ENCODE data around the gene RFTN1.

Gene RFTN1

GRCh38 chr3:16380421-16380820 is 133.1 kb downstream of the RFTN1 start:
- DNase-seq (ENCODE audit: low read depth, low spot score), result no peak

DNA sequence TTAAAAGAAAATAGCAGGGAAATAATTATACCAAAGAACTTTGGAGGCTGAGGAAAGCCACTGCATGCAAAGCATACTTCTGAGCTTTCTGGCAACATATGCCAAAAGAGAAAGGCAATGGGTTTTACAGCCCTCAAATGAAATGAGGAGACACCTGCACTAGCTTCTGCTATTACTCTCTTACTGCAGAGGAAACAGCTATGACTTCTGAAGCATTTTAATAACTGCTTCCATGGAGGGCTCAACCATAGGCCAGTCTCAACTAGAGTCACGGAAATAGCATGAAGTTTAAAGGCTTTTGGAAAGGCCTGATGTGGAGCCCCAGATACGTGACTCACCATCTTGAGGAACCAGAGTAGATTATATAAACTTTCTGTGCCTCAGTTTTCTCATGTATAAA is 133.7 kb downstream of the RFTN1 start:
- no peak for DNase-seq (ENCODE audit: low read depth, low spot score)

DNA sequence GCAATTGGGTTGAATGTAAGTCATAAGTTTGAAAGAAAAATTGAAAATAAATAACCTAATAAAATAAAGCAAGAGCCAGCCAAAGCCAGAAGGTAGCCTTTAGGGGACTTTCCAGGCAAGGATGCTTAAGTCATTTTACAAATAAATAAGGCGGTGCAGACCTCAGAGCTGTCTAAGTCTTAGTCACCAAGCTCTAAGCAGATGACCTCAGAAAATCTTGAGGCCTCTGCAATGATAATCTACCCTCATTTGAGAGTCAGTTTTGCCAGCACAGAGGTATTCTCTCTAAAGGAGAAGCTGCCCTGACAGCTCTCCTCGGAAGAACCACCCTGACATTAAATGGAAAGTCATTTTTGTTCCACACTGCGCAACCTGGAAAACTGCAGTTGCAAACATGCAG is 134.6 kb downstream of the RFTN1 start:
- DNase-seq (ENCODE audit: low read depth, low spot score), result no peak

DNA sequence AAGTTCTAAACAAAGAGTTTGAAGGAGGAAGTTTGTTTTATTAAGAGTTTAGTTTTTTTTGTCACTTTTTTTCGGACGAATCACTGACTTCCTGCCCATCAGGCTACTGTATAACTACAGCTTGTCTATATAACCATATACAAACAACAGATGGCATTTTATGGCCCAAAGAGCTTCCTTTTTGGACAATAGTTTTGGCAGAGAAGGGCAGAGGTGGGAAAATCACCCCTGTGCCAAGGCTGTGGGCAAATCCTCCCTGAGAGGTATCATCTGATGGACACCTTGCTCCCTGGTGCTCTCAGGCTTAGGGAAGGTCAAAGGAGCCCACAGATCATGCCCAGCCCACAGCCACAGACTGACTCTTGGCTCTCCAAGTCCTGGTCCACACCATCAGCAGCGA is 135.1 kb downstream of the RFTN1 start:
- no peak for DNase-seq (ENCODE audit: low read depth, low spot score)

- DNase-seq (ENCODE audit: low read depth, low spot score), result no peak
Observed at GRCh38 chr3:16377847-16378302, 135.6 kb downstream of the RFTN1 start.

DNA sequence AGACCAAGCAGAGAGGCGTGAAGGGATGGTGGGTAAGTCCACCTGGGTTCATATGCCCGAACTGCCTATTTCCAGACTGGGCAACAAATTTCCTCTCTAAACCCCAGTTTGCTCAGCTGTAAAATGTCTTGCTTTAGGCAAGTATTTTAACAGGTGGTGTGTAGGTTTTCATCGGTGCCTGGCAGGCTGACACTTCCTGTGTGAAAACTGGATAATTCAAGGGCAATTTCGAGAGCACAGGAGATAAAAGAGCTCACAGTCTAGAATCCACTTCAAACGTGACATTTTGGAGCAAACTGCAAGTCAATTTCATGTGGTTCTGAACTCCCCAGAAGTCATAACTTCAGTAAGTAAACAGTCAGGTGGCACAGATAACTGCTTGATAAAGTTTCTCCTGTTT is 136.3 kb downstream of the RFTN1 start:
- no peak for DNase-seq (ENCODE audit: low read depth, low spot score)

DNA sequence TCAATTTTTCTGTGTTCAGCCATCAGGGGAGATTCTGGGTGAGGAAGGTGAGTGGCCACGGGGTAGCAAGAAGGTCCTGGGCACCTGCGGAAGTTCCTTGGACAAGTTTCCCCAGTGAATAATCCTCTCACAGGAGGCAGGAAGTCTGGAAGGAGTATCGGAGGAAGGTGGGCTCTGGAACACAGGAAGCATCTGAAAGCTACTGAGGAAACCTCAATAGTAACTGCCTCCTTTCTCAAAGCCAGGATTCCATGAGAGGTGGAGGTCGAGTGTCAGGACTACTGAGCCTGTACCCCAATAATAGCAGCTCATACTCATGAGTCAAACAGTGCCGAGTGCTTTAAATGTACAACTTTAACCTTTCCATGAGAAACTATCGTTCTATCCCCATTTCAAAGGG is 137.6 kb downstream of the RFTN1 start:
- DNase-seq (ENCODE audit: low read depth, low spot score), result no peak

DNA sequence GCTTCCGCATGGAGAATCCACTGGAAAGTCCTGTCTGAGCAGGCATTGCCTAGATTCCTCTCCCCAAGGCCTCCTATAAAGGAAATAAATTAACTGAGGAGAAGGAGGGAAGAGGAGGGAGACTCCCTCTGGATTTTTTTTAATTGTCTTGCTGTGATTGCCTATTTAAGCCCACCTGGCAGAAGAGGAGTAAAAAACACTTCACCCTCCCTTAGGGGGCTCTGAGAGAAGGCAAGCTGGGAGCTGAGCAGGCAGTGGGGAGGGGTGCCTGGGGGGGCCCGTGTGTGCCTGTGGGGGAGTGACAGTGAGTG is 138.6 kb downstream of the RFTN1 start:
- no peak for DNase-seq (ENCODE audit: low read depth, low spot score)

- no peak for DNase-seq (ENCODE audit: low read depth, low spot score)
Observed at GRCh38 chr3:16374047-16374934, 139.2 kb downstream of the RFTN1 start.

- DNase-seq (ENCODE audit: low read depth, low spot score), result no peak
Observed at GRCh38 chr3:16373341-16373946, 140.1 kb downstream of the RFTN1 start.

DNA sequence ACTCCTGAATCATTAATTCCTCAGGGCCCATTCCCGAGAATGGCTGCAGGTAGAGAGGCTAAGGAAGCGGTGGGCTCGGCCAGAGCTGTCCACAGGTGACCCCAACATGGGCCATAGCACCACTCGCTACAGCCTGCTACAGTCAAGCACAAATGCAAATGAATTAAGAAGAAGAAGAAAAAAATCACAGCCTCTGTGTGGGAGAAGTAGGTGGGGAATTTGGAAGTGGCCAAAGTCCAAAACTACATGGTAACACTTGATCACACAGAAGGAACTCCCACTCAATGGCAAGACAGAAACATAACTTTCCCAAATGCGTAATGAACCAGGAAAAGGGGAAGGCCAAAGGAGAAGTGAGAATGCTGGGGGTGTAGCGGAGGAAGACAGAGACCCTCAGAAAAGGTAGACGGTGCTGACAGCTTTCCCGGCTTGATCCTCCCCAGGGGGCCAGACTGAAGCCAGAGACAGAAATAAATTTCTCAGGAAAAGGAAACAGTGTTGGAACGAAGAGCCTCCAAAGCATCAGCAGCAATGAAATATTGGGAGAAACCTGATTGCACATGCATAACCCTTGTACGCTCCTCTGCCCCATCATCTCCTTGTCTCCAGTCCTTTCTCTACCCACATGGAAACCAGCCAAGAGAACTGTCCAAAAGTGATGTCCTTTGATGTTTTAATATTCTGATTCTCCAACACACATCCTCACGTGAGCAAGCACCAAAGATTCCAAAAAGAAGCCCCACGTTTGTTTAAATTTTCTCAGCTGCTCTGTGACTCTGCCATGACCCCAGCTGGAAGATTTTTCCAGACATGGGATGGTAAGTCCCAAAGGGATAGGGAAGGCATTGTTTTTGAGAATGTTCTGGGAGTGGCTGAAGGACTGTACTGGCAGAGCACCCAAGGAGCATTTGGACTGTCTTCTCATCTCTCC is 140.9 kb downstream of the RFTN1 start:
- no peak for DNase-seq (ENCODE audit: low read depth, low spot score)

- no peak for DNase-seq (ENCODE audit: low read depth, low spot score)
Observed at GRCh38 chr3:16370872-16371740, 142.4 kb downstream of the RFTN1 start.

- no peak for DNase-seq (ENCODE audit: low read depth, low spot score)
Observed at GRCh38 chr3:16370503-16370871, 143.0 kb downstream of the RFTN1 start.

DNA sequence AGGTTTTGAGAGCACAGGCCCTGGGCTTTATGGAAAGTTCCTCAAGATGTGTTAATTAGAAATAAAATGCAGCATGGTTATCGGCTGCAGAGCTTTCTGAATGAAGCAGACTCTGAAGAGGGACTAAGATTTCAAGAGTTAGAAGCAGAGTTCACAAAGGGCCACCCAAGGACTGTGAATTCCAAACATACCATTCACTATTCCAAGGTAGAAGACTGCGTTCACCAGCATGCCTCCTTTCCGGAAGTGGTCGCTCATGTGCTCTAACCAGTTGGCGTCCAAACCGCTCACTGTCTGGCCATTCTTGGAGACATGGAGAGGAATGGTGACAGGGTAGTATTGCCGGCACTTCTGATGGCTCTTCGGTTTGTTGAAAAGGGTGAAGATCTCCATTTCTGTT is 143.6 kb downstream of the RFTN1 start:
- no peak for DNase-seq (ENCODE audit: low read depth, low spot score)

- no peak for DNase-seq (ENCODE audit: low read depth, low spot score)
Observed at GRCh38 chr3:16369276-16369675, 144.2 kb downstream of the RFTN1 start.

- no peak for DNase-seq (ENCODE audit: low read depth, low spot score)
Observed at GRCh38 chr3:16366581-16366980, 146.9 kb downstream of the RFTN1 start.

GRCh38 chr3:16365491-16366128 is 147.9 kb downstream of the RFTN1 start:
- DNase-seq (ENCODE audit: low read depth, low spot score), result no peak

DNA sequence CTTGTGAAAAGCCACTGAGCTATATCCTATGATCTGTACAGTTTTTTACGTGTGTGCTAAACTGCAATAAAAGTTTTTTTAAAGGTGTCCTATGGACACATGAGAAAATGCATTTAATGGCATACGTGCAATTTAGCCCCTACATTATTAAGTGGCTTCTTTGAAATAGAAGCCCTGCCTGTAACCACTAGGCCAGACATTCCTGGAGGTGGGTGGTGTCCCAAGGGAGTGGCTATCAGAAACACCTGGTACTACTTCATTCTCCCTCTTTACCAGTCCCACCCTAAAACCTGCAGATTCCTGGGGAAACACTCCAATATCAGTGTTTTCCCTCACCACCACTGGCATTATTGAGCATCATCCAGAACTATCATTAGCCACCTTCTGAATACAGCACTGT is 148.5 kb downstream of the RFTN1 start:
- DNase-seq (ENCODE audit: low read depth, low spot score), result no peak

GRCh38 chr3:16364323-16364722 is 149.2 kb downstream of the RFTN1 start:
- no peak for DNase-seq (ENCODE audit: low read depth, low spot score)

- DNase-seq (ENCODE audit: low read depth, low spot score), result no peak
Observed at GRCh38 chr3:16363636-16364035, 149.9 kb downstream of the RFTN1 start.

DNA sequence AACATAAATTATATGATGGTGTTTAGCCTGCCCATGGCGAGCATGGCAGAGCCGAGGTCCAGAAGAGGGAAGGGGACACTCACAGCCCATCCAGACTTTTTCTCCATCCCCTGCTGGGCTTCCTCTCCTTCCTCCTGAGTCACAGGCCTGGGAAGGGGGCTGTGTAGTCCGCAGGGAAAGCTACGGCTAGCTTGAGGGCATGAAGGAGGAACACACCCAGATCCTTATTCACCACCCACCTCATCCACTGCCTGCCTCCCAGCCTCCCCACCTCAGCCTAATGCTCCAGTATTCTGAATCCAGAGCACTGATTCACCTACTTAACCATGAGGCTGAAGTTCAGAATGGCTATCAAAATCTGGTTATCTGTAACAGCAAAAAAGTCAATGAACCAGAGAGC is 150.7 kb downstream of the RFTN1 start:
- DNase-seq (ENCODE audit: low read depth, low spot score), result no peak

Measured in smooth muscle cell of the brain vasculature (primary cell).